HG02973 (cell line): ENCODE data around the gene KLF2.

Experiments
- ATAC-seq: cut with Tn5 transposase; IDR thresholded peaks from one replicate; pipeline ENCODE4 v1.9.1; 2021; ENCODE audit warnings: moderate library complexity; ENCODE audit not compliant: unreplicated experiment

The KLF2 gene

GRCh38 chr19:16306728-16307402 is 17.8 kb upstream of the KLF2 start:
- ATAC-seq = no peak

DNA sequence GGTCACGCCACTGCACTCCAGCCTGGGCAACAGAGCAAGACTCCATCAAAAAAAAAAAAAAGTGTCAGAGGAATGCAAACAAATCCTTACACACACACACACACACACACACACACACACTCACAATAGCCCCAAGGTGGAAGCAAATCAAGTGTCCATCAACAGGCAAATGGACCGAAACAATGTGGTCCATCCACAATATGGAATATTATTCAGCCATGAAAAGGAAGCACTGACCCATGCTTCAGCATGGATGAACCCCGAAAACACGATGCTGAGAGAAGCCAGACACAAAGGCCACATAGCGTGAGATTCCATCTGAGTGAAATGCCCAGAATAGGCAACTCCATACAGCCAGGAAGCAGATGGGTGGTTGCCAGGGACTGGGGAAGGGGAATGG is 16.5 kb upstream of the KLF2 start:
- ATAC-seq = no peak

GRCh38 chr19:16309643-16310042 is 15.0 kb upstream of the KLF2 start:
- ATAC-seq = no peak

GRCh38 chr19:16315825-16316505 is 8.7 kb upstream of the KLF2 start:
- no peak for ATAC-seq

DNA sequence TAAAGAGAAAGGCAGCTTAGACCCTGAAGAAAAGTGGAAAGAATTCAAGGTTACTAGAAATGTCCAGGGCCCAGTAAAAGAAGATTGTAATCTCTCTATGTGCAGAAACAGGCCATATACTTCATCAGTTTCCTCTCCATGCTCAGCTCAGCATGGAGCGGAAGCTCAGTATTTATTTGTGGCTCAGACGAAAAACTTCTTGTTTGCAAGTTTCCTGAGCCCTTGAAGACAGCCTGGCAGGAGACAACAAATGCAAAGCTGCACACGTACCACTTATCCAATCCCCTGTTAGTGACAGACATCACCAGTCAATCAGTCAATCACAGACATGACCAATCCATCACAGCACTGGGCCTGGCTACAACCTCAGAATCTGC is 8.1 kb upstream of the KLF2 start:
- ATAC-seq = no peak

- no peak for ATAC-seq
Measured at GRCh38 chr19:16319481-16319880, 5.1 kb upstream of the KLF2 start.

- ATAC-seq = no peak
Measured at GRCh38 chr19:16320987-16321386, 3.6 kb upstream of the KLF2 start.

GRCh38 chr19:16325161-16325527 is 518 bp downstream of the KLF2 start:
- ATAC-seq = peak; percentile 10

GRCh38 chr19:16325641-16326400 is 1.2 kb downstream of the KLF2 start:
- no peak for ATAC-seq

- no peak for ATAC-seq
Measured at GRCh38 chr19:16326401-16327168, 2.0 kb downstream of the KLF2 start.

GRCh38 chr19:16327169-16327475 is 2.5 kb downstream of the KLF2 start:
- no peak for ATAC-seq

DNA sequence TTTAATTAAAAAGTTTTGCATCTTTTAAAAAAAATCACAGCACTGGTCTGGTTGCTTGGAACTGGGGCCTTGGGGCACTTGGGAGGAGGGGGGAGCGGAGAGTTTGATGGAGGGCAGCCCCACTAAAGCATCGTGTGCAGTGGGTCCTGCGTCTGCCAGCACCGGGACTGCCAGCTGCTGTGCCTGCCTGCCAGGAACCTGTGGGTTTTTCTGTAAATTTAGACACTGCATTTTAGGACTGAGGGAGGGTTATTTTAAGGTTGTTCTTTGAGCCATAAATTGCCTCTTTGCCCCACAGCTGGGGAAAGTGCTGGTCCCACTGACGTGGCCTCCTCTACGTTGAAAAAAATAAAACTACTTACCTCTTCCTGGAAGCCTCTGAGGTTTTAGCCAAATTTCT is 2.9 kb downstream of the KLF2 start:
- ATAC-seq = no peak

- no peak for ATAC-seq
Measured at GRCh38 chr19:16327911-16328823, 3.5 kb downstream of the KLF2 start.

DNA sequence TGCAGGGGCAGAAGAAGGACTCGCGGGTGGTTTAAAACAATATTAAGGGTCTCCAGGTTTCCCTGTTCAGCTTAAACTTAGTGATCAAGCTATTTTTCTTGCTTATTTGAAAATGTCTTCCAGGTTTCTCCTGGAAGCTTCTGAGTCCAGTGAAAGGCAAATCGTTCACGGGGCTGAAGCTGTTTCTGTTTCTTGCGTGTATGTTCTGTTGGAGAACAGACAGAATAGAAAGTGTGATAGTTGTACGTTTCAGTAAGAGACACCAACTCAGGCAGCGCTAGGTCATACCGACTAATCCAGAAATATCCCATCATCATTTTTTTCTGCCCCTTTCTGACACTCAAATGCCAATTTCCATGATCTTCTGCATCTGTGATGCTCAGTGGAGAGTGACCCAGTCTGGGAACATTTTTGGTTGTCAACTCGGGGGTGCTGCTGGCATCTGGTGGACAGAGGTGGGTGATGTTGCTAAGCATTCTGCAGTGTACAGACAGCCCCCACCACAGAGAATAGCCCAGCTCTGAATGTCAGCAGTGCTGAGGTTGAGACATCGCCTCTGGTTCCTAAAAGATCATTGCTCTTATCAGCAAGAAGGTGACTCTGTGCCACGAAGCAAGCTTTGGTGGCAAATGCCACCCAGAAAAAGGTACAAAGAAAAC is 4.3 kb downstream of the KLF2 start:
- ATAC-seq = no peak

- peak; percentile 48 for ATAC-seq
Measured at GRCh38 chr19:16330368-16330801, 5.8 kb downstream of the KLF2 start.

DNA sequence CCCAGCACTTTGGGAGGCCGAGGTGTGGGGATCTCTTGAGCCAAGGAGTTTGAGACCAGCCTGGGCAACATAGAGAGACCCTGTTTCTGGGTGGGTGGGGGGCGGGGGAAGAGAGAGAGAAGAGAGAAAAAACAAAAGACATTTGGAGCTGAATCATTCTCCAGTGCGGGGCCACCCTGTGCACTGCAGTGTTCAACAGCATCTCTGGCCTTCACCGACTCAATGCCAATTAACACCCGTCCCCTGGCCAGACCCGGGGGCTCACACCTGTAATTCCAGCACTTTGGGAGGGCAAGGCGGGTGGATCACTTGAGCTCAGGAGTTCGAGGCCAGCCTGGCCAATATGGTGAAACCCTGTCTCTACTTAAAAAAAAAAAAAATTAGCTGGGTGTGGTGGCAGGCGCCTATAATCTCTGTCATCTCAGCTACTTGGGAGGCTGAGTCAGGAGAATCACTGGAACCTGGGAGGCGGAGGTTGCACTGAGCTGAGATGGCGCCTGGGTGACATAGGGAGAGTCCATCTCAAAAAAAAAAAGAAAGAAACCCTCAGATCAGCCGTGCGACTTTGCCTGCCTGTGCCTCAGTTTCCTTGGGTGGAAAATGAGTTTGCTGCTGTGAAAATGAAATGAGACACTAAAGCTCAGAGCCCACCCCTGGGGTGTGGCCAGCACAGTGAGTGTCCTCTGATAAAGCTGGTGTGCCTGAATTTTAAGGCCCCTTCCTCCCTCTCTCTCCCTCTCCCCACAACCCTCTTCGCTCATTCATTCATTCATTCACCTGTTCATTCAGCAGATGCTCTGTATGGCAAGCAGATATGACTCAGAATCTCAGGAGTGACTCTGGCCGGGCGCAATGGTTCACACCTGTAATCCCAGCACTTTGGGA is 6.4 kb downstream of the KLF2 start:
- no peak for ATAC-seq

DNA sequence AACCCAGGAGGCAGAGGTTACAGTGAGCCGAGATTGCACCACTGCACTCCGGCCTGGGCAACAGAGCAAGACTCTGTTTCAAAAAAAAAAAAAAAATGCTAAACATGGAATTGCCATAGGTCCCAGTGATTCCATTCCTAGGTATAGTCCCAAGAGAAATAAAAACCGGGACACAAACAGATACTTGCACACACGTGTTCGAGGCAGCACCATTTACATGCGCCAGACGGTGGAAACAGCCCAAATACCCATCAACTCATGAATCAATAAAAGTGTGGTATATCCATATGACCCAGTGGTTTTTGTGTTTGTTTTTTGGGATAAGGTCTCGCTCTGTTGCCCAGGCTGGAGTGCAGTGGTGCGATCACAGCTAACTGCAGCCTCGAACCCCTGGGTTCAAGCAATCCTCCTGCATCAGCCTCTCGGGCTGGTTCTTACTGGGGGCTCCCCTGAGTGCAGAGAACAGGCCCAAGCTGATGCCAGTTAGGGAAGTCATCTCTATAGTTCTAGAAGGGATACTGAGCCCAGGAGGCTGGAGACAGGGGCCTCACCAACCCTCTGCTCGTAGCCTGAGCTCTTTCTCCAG is 8.5 kb downstream of the KLF2 start:
- ATAC-seq = no peak

GRCh38 chr19:16334411-16334810 is 9.8 kb downstream of the KLF2 start:
- no peak for ATAC-seq

DNA sequence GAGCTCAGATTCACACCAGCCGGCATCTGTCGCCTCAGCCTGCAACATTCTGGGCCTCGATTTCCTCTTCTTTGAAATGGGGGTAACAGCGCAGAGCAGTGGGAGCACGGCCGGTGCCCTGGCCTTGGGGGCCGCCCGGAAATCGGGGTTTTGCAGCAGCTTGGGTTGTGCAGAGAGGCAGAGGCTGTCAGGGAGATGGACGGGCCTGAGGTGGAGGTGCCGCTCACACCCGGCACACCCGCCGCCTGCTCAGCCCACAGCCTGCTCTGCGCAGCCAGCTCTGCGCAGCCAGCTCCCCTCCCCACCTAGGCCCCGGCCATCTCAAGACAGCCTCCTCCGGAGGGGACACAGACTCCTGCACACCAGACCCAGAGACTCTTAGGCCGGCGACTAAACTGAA is 10.6 kb downstream of the KLF2 start:
- no peak for ATAC-seq
